SH-SY5Y (cell line): ENCODE data around the gene ZBTB21.

ENCODE experiments used
- GATA2 ChIP-seq: IDR thresholded peaks from 2 replicates; pipeline ENCODE4 v1.6.1; 2011; ENCODE audit warnings: mild to moderate bottlenecking, low read depth, low read length
- GATA3 ChIP-seq: IDR thresholded peaks from 2 replicates; pipeline ENCODE4 v1.6.1; 2011; ENCODE audit warnings: low read depth, mild to moderate bottlenecking, low read length, moderate library complexity

- no peak for TF ChIP-seq GATA3
- no peak for TF ChIP-seq GATA2
These were observed 56.1 kb downstream of the ZBTB21 start, which contains the start of gene C2CD2 for GRCh38 chr21:41953831-41954653.
